ENCODE measurements around the gene C1orf74.

The C1orf74 gene

DNA sequence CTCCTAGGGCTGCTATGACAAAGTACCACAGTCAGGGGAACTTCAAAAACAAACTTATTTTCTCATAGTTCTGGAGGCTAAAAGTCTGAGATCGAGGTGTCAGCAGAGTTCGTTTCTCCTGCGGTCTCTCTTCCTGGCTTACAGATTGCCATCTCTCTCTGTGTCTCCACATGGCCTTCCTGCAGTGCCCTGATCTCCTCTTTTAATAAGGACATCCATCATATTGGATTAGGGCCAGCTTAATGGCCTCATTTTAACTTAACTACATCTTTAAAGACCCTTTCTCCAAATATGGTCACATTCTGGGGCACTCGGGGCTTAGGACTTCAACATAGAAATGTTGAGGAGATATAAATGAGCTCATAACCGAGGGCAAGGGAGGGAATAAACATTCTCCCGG is 12.2 kb downstream of the C1orf74 start:
- in situ Hi-C loops (cut with HindIII; ENCODE audit: low sequenced_read_pairs): no loop called here

DNA sequence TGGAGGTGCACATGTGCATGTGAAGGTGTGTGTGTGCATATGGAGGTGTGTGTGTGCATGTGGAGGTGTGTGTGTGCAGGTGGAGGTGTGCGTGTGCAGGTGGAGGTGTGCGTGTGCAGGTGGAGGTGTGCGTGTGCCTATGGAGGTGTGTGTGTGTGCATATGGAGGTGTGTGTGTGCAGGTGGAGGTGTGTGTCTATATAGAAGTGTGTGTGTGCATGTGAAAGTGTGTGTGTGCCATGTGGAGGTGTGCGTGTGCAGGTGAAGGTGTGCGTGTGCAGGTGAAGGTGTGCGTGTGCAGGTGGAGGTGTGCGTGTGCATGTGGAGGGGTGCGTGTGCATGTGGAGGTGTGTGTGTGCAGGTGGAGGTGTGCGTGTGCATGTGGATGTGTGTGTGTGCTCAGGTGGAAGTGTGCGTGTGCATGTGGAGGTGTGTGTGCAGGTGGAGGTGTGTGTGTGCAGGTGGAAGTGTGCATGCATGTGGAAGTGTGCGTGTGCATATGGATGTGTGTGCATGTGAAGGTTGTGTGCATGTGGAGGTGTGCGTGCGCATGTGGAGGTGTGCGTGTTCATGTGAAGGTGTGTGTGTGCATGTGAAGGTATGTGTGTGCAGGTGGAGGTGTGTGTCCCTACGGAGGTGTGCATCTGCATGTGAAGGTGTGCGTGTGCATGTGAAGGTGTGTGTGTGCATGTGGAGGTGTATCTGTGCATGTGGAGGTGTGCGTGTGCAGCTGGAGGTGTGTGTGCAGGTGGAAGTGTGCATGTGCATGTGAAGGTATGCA is 13.5 kb downstream of the C1orf74 start:
- in situ Hi-C loops (cut with HindIII; ENCODE audit: low sequenced_read_pairs): no loop called here

DNA sequence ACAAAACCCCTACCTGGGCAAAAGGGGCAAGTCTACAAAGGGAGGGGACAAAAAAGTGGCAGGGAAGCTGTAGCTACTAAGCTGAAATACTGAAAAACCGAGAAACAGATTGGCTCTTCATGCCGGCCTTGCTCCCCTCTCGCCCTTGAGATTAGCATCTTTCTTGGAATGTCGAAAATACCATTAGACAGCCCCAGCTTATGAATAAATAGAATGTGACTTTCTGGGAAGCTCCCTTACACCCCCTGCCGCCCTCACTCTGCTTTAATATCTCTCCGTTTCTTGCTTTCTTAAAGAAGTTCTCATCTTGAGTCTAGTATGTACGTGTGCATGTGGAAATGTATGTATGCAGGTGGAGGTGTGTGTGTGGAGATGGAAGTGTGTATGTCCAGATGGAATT is 14.4 kb downstream of the C1orf74 start:
- in situ Hi-C loops (cut with HindIII; ENCODE audit: low sequenced_read_pairs): no loop called here

DNA sequence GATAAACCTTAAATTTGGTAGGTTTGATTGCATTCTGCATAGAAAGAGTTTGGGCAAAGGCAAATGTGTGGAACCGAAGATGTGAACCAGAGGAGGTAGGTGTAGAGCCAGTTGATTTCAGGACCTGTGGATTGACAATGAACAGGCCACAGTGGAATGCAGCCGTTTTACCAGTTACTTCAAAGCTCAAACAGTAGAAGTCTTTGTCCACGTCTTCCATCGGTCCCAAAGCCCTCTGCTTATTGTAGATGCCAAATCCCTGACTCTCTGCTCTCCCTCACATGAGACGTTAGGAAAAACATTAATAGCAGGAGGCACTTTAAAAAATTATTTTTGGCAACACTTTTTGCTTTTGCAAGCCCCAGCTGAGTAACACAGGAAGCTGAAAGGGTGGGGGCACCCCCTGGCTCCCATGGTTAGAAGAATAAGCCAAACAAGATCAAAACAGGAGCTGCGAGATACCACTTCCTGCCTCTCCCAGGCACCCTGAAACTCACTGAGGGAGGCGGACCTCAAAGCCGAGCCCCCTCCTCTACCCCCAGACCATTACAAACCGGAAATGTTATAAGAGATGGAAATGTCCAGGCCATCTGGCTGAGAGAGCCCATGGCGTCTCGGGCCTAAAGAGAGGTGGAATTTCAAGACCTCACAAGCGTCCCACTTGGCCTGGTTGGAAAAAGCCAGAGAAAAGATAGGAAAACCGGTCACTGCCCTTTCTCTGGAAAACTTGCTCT is 15.0 kb downstream of the C1orf74 start:
- in situ Hi-C loops (cut with HindIII; ENCODE audit: low sequenced_read_pairs): no loop called here

DNA sequence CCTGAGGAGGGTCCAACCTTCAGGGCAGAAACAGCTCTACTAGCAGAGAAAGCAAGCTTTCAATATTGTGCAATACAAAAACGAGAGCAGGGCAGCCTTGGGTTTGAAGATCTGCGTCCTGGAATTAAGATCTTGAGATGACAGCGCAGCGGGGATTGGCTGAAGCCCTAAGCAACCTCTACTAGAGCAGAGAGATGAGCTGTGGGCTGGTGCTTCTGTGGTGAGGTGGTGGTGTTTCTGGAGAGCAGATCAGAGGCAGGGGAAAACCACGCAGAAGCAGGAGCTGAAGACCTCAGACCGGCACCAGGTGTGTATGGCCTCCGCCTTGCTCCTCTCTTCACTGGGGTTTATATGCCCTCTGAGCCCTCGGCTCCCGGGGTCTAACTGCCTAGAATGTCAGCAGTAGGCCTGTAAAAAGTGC is 16.0 kb downstream of the C1orf74 start:
- in situ Hi-C loops (cut with HindIII; ENCODE audit: low sequenced_read_pairs): no loop called here

DNA sequence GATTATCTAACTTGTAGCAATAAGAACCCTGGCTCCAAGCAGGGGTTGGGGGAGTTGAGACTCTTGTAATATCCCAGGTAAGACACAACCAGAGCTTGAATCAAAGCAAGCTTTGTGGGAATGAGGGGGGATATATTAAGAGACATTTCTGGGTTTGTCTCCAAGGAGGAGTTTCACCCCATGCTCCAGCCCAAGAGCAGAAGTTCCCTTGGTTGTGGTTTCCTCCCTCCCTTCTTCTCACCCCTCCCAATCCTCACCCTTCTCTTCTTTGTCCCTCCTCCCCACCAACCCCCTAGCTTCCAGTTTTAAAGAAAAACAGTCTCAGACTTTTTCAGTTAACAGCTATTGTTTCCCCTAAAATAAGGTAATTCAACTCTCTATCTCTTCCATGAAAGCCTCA is 16.7 kb downstream of the C1orf74 start:
- in situ Hi-C loops (cut with HindIII; ENCODE audit: low sequenced_read_pairs): no loop called here

DNA sequence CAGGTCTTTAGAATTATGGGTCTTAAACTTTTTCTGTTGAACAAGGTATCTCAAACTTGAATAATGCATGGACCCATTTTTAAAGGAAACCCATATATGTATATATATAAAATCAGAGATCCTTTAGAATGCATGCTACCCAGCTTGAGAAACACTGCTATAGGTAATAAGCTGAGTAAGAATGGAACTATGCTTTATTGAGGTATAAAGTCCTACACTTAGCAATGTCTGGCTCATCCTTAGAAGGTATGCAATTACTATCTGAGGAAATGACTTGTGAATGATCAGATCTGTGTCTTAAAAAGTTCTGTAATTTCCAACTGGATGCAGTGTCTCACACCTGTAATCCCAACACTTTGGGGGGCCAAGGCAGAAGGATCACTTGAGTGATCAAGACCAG is 17.3 kb downstream of the C1orf74 start:
- in situ Hi-C loops (cut with HindIII; ENCODE audit: low sequenced_read_pairs): no loop called here

DNA sequence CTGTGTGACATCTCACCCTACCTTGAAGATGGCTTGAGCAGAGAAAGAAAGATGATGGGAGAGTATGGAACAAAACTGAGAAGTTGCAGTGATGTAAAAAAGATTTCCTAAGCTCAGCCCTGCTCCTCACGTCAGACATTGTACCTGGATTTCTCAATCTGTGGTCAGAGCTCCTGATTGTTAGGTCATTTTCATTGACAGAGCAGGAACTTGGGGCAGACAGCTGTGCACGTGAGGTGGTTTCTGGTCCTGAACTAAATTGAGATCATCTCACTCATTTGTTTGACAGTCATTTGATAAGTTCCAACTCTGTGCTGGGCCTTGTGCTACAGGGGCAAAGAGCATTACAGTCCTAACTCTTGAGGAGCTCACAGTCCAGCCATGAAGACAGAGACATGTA is 18.3 kb downstream of the C1orf74 start:
- in situ Hi-C loops (cut with HindIII; ENCODE audit: low sequenced_read_pairs): no loop called here

DNA sequence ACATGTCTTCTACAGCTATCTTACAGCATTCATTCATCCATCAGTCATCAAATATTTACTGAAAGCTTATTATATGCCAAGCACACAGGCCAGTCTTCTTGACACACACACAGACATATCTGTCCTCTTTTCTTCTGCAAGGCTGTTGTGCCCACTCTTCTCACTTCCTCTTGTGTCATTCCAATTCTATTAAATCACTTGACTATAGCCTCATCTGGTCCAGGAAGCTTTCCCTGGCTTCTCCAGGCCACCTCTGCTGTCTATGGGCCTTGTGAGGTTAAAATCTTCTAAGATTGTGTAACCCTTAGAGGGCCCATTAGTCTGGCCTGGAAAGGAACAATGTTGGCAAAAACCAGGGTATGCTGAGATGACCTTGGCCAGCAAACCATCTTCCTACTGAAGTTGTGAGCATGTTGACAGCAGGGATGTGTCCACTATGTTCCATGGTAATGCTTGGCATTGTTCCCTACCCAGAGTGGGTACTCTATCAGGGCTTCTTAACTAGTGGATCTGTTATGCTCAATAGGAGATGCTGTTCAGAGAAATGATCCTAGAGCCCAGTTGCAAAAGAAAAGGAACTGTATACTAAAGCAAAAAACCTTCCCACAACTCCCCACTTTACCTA is 23.2 kb downstream of the C1orf74 start:
- in situ Hi-C loops (cut with HindIII; ENCODE audit: low sequenced_read_pairs): loop anchor here (5.0 kb wide), 1 partner anchor 34 kb away; no protein-coding TSS in a partner anchor

DNA sequence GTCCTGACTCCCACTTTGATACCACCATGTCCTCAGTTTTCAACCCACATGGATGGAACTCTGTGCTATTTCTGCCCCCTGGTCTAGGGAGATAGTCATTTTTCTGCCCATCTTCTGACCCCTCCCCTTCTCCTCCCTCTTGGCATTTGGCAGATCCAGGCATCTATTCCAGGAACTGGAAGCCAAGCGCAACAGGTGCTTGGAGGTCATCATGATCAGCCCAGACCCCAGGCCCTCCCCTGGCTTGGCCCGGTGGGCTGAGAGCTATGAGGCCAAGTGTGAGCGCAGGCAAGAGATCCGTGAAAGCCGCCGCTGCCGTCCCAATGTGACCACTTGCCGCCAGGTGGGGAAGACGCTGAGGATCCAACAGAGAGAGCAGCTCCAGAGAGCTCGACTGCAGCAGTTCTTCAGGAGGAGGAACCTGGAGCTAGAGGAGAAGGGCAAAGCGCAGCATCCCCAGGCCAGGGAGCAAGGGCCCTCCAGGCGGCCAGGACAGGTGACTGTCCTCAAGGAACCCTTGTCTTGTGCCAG is 24.5 kb downstream of the C1orf74 start:
- in situ Hi-C loops (cut with HindIII; ENCODE audit: low sequenced_read_pairs): loop anchor here (5.0 kb wide), 1 partner anchor 33 kb away; no protein-coding TSS in a partner anchor

DNA sequence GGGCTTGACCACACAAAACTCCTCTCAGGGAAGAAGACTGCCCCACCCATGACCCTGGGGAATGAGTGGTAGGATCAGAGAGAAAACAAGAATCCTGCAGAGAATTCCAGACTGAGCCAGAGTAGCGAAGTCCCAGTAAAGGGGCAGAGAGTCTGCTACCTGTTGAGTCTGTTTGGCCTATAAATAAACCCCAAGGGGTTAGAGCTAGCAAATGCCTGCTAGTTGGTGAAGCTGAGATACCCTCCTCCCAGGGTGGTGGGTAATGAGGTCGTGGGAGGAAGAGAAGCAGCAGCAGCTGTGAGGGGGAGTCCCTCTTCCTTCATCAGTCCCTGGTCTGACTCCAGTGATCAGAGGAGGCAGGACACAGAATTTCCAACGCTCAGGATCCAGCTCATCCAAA is 26.0 kb downstream of the C1orf74 start:
- in situ Hi-C loops (cut with HindIII; ENCODE audit: low sequenced_read_pairs): no loop called here

DNA sequence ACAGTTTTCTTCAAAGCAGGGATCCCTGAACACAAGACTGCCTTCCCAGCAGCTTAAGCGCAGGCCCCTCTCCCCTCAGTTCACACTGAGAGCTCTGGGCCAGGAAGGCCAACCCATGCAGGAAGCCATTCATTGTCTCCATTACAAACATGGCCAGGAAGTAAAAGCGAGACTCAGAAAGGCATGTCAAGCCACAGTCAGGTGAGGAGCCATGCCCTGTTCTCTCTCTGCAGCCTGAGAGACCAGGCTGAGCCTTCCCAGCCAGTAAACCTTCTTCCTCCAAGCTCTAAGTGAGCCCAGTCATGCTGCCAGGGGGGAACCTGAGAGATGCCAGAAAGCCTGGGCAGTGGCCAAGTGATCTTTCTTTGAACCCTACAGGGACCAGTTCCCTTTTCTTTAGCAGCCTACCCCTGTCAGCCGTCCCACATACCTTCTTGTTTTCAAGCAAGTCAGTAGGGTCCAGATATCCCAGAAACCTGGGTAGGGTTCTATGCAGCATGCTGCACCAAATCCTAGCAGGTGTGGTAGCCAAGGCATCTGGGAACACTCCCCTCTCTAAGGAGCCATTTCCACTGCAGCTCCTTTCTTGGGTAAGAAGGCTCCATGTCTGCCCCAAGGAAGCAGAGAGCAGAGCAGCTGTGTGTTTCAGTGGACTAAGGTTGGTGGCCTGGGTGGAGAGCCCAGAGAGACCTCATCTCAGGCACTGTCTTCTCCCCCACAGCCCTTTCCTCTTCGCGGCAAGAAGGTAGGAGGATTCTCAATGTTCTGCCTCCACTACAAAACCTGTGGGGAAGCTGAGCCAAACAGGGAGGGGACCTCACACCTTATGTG is 27.5 kb downstream of the C1orf74 start:
- in situ Hi-C loops (cut with HindIII; ENCODE audit: low sequenced_read_pairs): no loop called here

DNA sequence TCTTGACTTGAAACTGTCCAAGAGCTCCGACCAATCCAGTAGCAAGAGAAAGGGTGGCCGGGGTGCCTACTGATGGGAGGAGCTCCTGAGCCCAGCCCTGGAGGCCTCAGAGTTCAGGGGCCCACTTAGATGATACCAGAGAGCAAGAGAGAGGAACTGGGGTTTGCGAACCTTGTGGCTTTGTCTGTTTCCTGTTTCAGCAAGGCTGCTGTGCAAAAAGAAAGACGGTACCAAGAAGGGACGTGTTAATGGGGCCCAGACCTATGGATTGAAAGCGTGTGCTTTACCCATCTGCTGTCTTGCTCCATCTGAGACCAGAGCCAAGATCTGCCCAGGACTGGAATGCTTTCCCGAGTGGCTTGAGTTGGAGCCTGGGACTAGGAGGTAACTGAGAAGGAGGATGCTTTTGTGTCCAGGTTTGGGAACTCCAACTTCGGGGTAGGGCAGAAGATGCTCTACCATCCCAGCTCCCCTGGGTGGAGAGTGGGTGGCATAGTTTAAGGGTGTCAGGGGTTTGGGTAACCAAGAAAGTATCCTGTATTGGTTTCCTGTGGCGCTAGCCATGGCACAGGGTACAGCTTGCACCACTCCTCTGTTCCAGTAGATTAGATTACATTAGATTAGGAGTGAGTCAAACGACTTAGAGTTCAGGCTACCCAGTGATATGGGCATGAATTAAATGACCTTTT is 28.3 kb downstream of the C1orf74 start, which contains the start of gene TRAF3IP3:
TRAF3IP3 (plus strand) TSS at position 128 of the 689 bp plus-strand sequence. CDS start 3,987 bp downstream, outside the sequence.
- in situ Hi-C loops (cut with HindIII; ENCODE audit: low sequenced_read_pairs): no loop called here

DNA sequence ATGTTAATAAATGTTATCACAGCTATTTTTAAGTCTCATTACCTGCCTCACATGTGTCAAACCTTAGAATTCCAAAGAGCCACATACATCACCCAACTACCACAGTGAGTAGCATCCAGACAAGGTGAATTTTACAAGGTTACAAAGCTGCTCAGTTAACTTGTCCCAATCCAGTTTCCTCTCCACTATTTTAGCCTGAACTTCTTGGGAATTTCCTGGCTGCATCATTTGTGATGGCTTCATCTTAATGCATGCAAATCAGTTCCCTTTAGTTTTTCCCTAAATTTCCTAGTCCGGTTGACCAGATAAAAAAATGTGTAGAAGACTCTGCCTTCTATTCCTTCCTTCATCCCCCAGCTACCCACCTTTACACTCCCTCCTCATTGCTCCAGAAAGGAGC is 29.1 kb downstream of the C1orf74 start:
- in situ Hi-C loops (cut with HindIII; ENCODE audit: low sequenced_read_pairs): no loop called here

DNA sequence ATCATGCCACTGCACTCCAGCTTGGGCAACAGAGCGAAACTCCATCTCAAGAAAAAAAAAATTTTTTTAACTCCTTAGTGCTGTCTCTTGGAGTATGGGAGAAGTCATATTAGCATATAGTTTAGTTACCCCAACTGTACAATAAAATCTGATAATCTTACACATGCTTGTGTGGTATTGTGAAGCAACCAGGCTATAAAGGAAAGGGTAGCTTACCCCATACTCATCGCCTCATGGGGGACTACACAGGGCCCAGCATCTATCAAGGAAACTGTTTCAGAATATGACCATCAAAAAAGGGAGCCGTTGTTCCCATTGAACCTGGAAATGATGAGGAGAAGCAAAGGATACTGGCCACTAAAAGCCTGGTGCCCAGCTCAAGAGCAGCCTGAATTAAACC is 31.5 kb downstream of the C1orf74 start:
- in situ Hi-C loops (cut with HindIII; ENCODE audit: low sequenced_read_pairs): no loop called here

DNA sequence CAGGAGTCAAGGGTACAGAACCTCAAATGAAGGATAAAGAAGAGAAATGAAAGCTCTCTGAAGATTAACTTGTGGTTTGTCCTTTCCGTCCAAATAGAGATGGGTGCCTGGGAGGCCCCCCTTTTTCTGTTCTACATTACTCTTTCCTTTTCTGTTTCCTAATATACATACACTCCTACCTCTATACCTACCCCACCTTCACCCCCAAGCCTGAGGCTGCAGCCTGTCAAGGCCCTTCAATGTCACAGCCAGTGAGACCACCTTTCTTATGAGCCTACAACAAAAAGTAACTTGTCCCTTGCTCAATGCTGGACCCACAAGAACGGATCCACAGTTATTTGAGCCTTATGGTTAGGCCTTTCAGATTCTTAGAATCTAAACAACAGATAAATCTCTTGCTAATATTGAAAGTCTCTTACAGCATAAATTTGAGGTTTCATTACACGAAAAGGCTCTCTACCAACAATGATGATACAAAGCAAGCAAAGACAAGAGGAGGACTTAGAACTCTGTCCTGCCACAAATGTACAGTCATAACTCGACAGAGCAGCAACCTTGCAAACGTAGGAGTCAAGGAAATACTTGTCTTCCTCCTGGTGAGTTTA is 32.6 kb downstream of the C1orf74 start:
- in situ Hi-C loops (cut with HindIII; ENCODE audit: low sequenced_read_pairs): no loop called here

DNA sequence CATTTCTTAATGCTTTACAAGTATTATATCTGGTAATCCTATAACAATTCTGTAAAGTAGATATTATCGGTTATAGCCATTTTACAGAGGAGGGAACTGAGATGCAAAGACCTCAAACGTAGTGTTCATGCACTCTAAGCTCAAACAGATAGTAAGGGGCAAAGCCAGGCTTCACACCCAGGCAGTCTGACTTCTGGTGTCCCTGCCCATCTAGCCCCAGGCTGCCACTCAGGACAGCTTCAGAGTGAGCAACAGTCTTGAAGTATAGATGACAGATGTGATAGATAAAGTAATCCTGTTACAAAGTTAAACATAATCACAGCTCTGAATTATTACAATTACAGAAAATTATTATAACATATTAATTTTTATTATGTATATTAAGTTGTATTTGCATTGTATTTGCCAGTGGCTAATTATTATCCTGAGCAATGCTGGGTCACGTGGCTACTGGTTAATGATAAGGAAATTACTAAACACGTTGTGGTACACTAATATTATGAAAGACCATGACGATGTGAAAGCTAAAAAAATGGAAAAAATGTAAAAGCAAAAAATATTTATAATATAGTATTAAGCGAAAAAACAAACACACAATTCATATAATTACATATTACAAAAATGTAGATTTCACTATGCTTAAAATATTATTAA is 34.6 kb downstream of the C1orf74 start:
- in situ Hi-C loops (cut with HindIII; ENCODE audit: low sequenced_read_pairs): no loop called here

DNA sequence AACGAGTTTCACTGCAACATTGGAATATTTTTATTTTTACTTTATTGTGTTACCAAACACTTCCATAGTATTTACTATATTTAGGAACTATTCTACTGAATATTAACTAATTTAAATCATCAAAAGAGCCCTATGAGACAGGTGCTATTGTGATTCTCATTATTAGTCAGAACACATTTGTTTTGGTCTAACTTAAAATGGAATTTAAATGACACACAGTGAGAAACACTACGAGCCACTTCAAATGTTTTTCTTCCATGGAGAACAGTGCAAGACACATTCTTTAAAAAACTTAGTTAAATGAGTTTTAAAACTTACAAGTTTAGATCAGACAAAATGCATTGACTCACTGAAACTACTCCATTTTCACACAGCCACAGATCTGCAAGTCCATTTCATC is 35.2 kb downstream of the C1orf74 start:
- in situ Hi-C loops (cut with HindIII; ENCODE audit: low sequenced_read_pairs): no loop called here

DNA sequence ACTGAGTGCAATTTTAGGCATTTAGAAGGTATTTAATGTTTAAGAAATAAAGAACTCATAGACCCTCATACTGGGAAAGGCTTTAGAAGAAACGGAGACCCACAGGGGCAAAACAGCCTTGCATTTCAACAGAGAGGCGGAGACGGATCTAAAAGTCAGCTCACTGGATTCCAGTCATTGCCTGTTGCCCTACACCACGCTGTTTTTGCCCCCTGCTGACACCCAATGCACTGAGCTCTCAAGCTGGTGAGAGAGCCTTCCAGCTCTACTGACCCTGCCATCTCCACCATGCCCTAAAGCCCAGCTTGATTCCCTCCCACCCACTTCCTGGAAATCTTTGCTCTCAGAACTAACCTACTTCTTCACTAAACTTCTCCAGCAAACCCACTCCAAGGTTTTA is 35.7 kb downstream of the C1orf74 start:
- in situ Hi-C loops (cut with HindIII; ENCODE audit: low sequenced_read_pairs): no loop called here

Data from endothelial cell of hepatic sinusoid (primary cell).